ENCODE data around the gene SLC38A11.
"Not testable (repeated sequence)": the region's sequence is repeated elsewhere in the genome, so short reads cannot be mapped to it uniquely, and the experiment has no call there.

Gene SLC38A11

DNA sequence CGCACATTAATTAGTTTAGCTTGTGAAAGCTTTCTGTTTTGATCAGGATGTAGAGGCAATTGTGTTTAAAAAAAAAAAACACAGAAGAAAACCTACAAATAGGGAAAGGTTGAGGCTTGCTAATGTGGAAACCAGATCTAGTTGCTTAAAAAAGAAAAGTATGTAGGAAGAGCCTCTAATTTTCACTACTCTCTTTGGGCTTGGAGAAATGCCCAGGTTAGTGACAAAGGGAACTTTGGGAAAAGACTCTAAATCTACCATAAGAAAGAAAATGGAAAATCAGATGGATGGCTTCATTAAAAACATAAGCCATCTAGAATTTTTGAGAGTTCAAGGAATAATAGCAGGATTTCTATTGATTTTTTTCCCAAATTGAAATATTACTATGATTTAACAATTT is 47.3 kb upstream of the SLC38A11 start:
- CTCF ChIA-PET, result interaction anchor here (1.4 kb wide), 1 partner anchor 9 kb away, joined by 5 read pairs; no protein-coding TSS in a partner anchor
- H3K27ac ChIP-seq (ENCODE audit: extremely low read depth, low read depth, low read length), result no peak overlapping the region
- no peaks in the 10 kb centered on the region for H3K9me3 ChIP-seq (ENCODE audit: control insufficient read depth, insufficient read depth, low read depth, low read length)
- TF ChIP-seq BCL11B (tag by site-specific recombination; IDR thresholded peaks at IDR 0.05; ENCODE audit: low read depth) (no peak), ZNF292 (tag by site-specific recombination; IDR thresholded peaks at IDR 0.05; ENCODE audit: borderline replicate concordance, low read depth) (no peak), ZNF514 (tag by site-specific recombination; IDR thresholded peaks at IDR 0.05) (no peak), ZNF362 (tag by site-specific recombination; IDR thresholded peaks at IDR 0.05) (no peak), ZBTB17 (tag by site-specific recombination; IDR thresholded peaks at IDR 0.05) (no peak), ZNF423 (tag by site-specific recombination; IDR thresholded peaks at IDR 0.05) (no peak), ZNF571 (tag by site-specific recombination; IDR thresholded peaks at IDR 0.05) (no peak), ZNF677 (tag by site-specific recombination; IDR thresholded peaks at IDR 0.05) (no peak), ZNF747 (tag by site-specific recombination; IDR thresholded peaks at IDR 0.05) (no peak), ZNF221 (tag by site-specific recombination; IDR thresholded peaks at IDR 0.05; ENCODE audit: borderline replicate concordance) (no peak), ZNF391 (tag by site-specific recombination; IDR thresholded peaks at IDR 0.05; ENCODE audit: borderline replicate concordance, low read depth) (no peak), ZBTB21 (tag by site-specific recombination; IDR thresholded peaks at IDR 0.05) (no peak), ZNF404 (tag by site-specific recombination; IDR thresholded peaks at IDR 0.05) (no peak), ZNF777 (tag by site-specific recombination; IDR thresholded peaks at IDR 0.05; ENCODE audit: borderline replicate concordance) (no peak)
- TF ChIP-seq, protein P1, sequence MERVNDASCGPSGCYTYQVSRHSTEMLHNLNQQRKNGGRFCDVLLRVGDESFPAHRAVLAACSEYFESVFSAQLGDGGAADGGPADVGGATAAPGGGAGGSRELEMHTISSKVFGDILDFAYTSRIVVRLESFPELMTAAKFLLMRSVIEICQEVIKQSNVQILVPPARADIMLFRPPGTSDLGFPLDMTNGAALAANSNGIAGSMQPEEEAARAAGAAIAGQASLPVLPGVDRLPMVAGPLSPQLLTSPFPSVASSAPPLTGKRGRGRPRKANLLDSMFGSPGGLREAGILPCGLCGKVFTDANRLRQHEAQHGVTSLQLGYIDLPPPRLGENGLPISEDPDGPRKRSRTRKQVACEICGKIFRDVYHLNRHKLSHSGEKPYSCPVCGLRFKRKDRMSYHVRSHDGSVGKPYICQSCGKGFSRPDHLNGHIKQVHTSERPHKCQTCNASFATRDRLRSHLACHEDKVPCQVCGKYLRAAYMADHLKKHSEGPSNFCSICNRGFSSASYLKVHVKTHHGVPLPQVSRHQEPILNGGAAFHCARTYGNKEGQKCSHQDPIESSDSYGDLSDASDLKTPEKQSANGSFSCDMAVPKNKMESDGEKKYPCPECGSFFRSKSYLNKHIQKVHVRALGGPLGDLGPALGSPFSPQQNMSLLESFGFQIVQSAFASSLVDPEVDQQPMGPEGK (tag by site-specific recombination; IDR thresholded peaks at IDR 0.05), result no peak
- no peaks in the 10 kb centered on the region for H3K4me1 ChIP-seq (ENCODE audit: control insufficient read depth, insufficient read depth, low read length)
- no peak overlapping the region for H3K4me3 ChIP-seq (ENCODE audit: low read depth, low read length)
- no peaks in the 10 kb centered on the region for H3K36me3 ChIP-seq (ENCODE audit: control insufficient read depth in 2 of 2, insufficient read depth in 1 of 2, low read length in 2 of 2)
- POLR2A ChIA-PET, result no interaction called here

DNA sequence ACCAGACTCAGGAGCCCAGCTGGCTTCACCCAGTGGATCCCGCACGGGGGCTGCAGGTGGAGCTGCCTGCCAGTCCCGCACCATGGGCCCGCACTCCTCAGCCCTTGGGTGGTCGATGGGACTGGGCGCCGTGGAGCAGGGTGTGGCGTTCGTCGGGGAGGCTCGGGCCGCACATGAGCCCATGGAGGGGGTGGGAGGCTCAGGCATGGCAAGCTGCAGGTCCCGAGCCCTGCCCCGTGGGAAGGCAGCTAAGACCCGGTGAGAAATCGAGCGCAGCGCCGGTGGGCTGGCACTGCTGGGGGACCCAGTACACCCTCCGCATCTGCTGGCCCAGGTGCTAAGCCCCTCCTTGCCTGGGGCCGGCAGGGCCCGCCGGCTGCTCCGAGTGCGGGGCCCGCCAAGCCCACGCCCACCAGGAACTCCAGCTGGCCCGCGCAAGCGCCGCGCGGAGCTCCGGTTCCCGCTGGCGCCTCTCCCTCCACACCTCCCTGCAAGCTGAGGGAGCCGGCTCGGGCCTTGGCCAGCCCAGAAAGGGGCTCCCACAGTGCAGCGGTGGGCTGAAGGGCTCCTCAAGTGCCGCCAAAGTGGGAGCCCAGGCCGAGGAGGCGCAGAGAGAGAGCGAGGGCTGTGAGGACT is 39.5 kb upstream of the SLC38A11 start:
- H3K36me3 ChIP-seq (ENCODE audit: control insufficient read depth in 2 of 2, insufficient read depth in 1 of 2, low read length in 2 of 2); H3K4me3 ChIP-seq (ENCODE audit: low read depth, low read length); H3K9me3 ChIP-seq (ENCODE audit: control insufficient read depth, insufficient read depth, low read depth, low read length); H3K27ac ChIP-seq (ENCODE audit: extremely low read depth, low read depth, low read length); H3K4me1 ChIP-seq (ENCODE audit: control insufficient read depth, insufficient read depth, low read length); POLR2A ChIA-PET: not testable (repeated sequence)
- CTCF ChIA-PET, result interaction anchor here (0.7 to 3.8 kb wide), 2 partner anchors 209 to 879 kb away, joined by 3 to 23 read pairs; partner anchors contain the start of gene SCN3A

- ChIA-PET POLR2A (no interaction called here), CTCF (interaction anchor here (0.6 to 3.8 kb wide), 21 partner anchors 9 to 881 kb away, joined by 3 to 23 read pairs (median 3); partner anchors contain the start of gene SCN3A)
- Histone ChIP-seq H3K27ac (ENCODE audit: extremely low read depth, low read depth, low read length) (no peak overlapping the region), H3K36me3 (ENCODE audit: control insufficient read depth in 2 of 2, insufficient read depth in 1 of 2, low read length in 2 of 2) (no peaks in the 10 kb centered on the region), H3K9me3 (ENCODE audit: control insufficient read depth, insufficient read depth, low read depth, low read length) (no peaks in the 10 kb centered on the region), H3K4me1 (ENCODE audit: control insufficient read depth, insufficient read depth, low read length) (no peaks in the 10 kb centered on the region), H3K4me3 (ENCODE audit: low read depth, low read length) (no peak overlapping the region)
- TF ChIP-seq ZNF791 (tag by site-specific recombination; IDR thresholded peaks at IDR 0.05), result no peak
- no peak for TF ChIP-seq KLF16 (tag by site-specific recombination; IDR thresholded peaks at IDR 0.05)
- TF ChIP-seq, protein P2, sequence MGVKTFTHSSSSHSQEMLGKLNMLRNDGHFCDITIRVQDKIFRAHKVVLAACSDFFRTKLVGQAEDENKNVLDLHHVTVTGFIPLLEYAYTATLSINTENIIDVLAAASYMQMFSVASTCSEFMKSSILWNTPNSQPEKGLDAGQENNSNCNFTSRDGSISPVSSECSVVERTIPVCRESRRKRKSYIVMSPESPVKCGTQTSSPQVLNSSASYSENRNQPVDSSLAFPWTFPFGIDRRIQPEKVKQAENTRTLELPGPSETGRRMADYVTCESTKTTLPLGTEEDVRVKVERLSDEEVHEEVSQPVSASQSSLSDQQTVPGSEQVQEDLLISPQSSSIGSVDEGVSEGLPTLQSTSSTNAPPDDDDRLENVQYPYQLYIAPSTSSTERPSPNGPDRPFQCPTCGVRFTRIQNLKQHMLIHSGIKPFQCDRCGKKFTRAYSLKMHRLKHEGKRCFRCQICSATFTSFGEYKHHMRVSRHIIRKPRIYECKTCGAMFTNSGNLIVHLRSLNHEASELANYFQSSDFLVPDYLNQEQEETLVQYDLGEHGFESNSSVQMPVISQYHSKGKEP (tag by site-specific recombination; IDR thresholded peaks at IDR 0.05), result no peak
- no peak for TF ChIP-seq ZNF114 (tag by site-specific recombination; IDR thresholded peaks at IDR 0.05)
- TF ChIP-seq KLF9 (tag by site-specific recombination; IDR thresholded peaks at IDR 0.05; ENCODE audit: low read depth), result no peak
- no peak for TF ChIP-seq ZNF302 (tag by site-specific recombination; IDR thresholded peaks at IDR 0.05; ENCODE audit: low read depth)
- no peak for TF ChIP-seq ZNF621 (tag by site-specific recombination; IDR thresholded peaks at IDR 0.05)
- no peak for TF ChIP-seq ZNF10 (tag by site-specific recombination; IDR thresholded peaks at IDR 0.05)
Observed at GRCh38 chr2:164993287-164994016, 38.1 kb upstream of the SLC38A11 start.
